ENCODE measurements around the gene SCO1.

Gene SCO1

GRCh38 chr17:10624969-10625368 is 72.4 kb downstream of the SCO1 start:
- H3K4me1 Mint-ChIP-seq (ENCODE audit: low read depth), result no peaks in the 10 kb centered on the region
- H3K36me3 Mint-ChIP-seq (ENCODE audit: low read depth), result peaks cover 17% of the 10 kb centered on the region

GRCh38 chr17:10623737-10624338 is 73.5 kb downstream of the SCO1 start:
- H3K36me3 Mint-ChIP-seq (ENCODE audit: low read depth), result peaks cover 9% of the 10 kb centered on the region
- H3K4me1 Mint-ChIP-seq (ENCODE audit: low read depth), result no peaks in the 10 kb centered on the region
- no peak overlapping the region for H3K27ac Mint-ChIP-seq
- H3K27me3 Mint-ChIP-seq, result no peaks in the 10 kb centered on the region
- H3K9me3 Mint-ChIP-seq, result no peaks in the 10 kb centered on the region
- no peak overlapping the region for H3K4me3 Mint-ChIP-seq

More at GRCh38 chr17:10624969-10625368, 72.4 kb downstream of the SCO1 start:
- Mint-ChIP-seq H3K4me3 (no peak overlapping the region), H3K27ac (no peak overlapping the region), H3K9me3 (no peaks in the 10 kb centered on the region), H3K27me3 (no peaks in the 10 kb centered on the region)

DNA sequence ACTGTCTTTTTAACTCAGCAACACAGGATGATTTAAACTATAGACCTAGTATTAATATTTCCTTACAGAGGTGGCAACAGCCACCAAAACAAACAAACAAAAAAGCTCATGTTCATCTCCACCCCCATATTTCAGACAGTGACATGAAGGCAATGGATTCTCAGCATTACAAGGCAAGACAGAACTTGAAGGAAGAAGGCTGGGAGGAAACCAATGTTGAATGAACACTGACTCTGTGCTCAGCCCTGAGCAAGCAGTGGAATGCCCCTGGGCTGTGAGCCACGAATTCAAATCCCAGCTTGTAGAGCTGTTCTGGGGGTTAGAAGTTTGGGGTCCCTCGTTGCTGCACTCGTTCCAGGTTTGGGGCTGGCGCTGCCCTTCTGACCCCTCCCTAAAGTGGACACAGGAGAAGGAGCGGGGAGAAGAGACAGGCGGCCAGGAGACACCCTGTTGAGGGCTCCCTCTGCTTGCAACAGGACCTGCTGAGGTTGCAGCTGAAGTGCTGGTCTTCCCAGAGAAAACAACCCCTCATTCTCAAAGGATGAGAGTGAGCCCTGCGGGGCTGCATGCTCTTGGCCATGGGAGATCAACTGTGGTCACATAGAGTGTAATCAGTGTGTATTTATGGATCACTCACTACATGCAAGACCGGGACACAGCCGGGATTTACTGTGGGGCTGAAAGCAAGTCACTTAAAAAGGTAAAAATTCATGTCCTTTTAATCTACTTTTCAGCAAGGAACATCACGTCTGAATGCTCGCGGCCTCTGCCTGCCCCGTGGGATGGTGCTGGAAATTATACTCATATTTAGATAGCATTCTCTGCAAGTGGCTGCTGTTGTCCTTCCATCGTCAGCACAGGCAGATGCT is 74.5 kb downstream of the SCO1 start:
- no peak overlapping the region for H3K27ac Mint-ChIP-seq
- no peak overlapping the region for H3K4me3 Mint-ChIP-seq
- no peaks in the 10 kb centered on the region for H3K27me3 Mint-ChIP-seq
- H3K4me1 Mint-ChIP-seq (ENCODE audit: low read depth), result peaks cover 4% of the 10 kb centered on the region
- H3K9me3 Mint-ChIP-seq, result no peaks in the 10 kb centered on the region
- peaks cover 1% of the 10 kb centered on the region for H3K36me3 Mint-ChIP-seq (ENCODE audit: low read depth)
